ENCODE results near the gene AMBP.

Gene AMBP

DNA sequence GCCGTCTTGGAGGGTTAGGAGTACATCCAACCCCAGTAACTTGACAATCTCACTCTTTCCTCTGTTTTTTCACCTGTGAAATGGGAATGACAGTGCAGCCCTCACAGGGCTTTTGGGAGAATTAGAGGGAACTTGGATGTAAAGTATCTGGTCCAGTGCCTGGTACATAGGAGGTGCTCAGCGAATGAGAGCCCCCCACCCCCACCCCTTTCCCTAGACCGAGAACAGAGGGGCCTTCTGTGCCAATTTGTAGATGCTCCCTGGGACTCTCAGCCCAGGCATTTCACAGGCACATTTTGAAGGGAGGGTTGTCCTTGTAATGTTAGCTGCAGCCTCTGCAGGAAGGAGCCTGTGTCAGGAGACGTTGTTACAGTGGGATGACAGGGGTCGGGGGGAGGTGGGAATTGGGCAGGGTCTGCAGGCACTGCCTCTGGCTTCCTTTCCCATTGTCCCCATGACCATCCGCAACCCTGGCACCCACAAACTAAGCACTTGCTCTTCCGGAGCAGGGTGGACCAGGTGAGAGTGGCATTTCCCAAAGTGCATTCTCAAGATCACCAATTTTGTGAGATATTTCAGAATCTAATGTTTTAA lies 47.0 kb downstream of the AMBP start:
- no peak for DNase-seq (ENCODE audit: low read depth)

DNA sequence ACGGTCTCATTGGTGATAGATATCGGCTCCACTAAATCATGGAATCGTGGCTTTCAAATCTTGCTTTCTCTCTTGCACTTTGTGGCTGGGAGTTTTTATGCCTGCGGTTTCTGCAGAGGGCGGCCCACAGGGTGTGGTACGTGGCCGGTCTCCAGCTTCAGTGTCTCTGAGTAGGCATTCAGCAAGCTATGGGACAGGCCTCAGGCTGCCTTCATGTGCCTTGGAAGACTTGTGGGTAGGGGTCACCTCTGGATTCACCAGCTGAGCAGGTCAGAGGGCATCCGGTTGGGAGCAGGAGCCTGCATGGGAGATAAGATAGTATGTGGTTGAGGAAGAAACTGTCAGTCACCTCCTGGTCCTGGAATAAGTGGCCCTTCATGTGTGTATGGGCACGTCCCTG lies 47.7 kb downstream of the AMBP start:
- DNase-seq (ENCODE audit: low read depth), result no peak

DNA sequence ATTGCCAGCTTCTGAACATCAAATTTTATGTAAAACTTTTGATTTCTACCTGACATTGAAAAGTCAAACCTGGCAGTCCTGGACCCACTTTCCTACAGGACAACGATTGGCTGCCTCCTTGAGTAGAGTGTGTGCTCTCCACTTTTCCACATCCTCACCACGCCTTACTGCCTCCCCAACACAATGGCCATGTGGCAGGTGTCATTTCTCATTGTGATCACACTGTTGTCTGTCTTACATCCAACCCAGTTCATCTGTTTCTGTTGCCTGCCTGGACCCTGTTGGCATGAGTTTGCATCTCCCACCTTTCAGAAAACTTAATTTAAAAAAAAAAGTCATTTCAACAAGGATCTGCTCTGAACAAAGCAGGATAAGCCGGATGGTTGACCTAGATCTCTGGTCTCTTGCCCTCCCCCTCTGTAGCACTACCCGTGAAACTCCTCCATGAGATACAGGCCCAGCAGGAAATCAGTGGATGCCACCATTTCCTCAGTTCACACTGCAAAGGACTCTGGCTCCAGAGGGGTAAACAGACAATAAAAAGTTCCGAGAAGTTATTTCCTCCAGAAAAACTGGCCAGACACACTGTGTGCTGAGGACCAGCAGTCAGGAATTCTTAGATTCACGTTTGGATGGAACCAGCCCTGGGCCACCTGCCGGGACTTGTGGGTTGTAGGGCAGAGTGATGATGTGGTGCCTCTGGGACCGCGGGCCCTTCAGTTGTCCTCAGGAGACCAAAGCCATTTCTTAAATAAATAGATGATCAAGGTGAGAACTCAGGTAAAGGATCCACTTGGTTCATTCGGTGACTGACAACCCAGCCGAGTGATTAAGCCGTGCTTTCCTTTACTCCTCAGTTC lies 48.6 kb downstream of the AMBP start:
- no peak for DNase-seq (ENCODE audit: low read depth)

DNA sequence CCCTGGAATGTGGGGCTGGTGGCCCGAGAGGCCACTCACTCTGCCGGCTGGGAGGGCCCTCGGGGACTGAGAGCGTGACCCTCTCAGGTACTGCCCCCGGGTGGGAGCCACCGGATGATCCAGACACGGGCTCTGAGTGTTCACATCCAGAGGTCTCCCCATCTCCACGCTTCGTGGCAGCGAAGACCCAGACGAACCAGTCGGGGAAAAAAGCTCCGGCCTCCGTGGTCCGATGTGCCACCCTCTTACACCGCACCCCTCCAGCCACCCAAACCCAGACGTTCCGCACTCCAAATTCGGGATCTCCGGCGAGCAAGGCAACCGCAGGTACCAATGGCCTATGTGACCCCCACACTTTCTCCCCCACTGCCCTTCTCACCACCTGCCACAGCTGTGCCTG lies 49.5 kb downstream of the AMBP start:
- DNase-seq (ENCODE audit: low read depth), result no peak

DNA sequence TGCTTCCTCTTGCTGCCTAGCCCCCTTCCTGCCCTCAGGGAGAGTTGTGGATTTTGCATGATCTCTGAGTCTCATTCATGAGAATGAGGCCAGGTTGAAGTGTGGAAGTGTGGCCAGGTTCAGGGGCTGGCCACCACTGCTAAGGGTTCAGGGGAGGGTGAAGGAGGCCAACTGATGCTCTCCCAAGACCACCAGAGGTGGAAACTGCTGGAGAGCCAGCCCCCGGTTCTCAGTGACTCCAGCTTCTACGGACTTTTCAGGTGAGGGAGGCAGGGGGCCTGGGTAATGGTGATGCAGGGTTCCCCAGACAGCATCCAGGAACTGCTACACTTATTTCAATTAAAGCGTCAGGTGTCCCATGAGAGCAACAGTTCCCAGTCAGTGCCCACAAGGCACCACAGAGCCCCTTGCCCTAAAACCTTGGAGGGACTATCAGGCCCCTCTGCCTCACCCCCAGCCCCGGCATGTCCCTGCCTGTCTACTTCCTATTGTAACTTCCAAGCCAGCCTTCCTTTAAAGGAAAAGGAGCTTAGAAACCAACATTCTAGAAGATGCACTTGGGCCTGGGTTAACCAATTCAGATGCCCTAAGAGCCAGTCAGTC lies 50.1 kb downstream of the AMBP start:
- DNase-seq (ENCODE audit: low read depth), result no peak

DNA sequence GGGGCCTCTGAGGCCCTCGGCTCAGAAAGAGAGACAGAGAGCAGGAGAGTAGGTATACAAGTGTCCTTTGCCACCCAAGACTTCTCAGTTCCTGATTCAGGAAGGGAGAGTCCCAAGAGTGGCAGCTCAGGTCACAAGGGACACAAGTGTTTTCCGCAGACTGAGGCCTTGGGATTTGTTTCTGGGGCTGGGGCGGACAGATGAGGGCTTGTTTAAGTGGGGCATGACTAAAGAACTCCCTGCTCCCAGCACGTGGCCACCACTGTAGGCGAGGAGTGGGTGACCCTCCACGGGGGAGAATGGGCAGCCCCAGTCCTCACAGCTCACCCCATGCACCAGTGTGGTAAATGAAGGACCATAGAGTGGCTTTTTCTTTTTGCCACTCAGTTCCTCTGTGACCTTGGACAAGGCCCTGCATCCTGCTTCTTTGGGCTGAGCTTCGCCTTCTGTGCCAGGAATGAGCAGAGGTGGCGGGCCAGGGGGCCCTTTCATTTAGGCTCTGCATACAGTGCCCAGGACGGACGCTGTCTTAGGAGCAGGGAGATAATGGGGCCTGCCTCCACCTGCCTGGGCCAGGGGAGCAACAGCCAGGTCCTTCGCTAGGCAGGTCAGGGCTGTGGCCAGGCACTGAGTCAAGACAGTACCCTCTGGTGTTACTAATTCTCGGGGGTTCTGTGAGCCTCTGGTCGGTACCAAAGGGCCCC lies 50.8 kb downstream of the AMBP start:
- DNase-seq (ENCODE audit: low read depth), result no peak

DNA sequence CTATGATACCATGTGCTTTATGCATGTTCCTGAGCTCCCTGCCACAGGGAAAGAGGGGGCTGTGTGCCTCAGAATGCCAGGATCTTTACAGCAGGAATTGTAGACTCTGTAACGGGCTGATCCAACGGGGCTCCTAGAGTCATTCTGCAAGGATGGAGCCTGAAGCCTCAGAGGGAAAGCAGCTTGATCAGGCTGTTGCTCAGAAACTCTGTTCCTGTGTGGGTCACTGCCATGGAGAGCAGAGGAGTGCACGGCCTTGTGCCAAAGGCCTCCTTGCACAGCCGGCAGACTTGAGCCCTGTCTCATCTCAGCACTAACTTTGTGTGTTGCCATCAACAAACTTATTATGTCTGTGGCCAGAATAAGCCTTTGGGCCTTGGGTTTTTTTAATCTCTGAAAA lies 51.8 kb downstream of the AMBP start:
- DNase-seq (ENCODE audit: low read depth), result no peak

DNA sequence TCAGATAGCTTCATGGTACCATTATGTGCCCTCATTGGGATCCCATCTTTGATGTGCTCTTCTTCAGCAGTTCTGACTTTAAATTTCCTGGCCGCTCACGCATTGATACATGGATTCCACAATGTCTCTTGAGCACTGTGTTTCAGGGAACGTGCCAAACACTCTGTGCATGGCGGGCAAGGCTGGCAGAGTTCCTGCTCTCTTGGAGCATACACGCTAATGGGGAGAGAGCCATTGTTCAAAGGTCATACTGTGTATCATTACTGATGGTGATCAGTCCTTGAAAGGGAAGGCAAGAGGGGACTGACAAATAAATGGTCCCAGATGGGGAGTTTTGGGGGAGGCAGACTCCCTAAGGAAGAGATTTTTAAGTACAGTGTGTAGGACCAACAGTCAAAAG lies 52.3 kb downstream of the AMBP start:
- no peak for DNase-seq (ENCODE audit: low read depth)

DNA sequence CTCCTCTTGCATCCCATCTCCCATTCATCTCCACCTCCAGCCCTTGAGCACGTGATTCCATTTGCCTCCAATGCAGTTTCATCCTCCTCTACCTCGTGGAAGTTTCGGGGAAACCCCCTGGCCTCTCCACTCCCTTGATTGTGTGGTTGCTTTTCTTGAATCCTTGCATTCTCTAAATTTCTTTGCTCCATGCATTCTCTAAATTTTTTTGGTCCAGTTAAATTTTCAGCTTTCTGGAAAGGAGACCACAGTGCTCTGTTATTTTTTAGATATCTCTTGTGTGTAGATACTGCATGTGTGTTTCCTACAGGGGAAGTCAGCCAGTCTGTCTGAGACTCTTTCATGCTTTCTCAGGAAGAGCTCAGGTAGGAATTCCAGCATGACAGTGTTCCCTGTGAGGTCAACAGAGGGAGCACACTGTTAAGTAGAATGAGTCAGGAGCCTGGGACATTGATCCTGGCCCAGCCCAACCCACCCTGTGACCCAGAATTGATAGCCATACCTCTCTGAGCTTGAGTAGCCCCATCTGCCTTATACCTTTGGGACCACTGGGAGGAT lies 52.8 kb downstream of the AMBP start:
- no peak for DNase-seq (ENCODE audit: low read depth)

DNA sequence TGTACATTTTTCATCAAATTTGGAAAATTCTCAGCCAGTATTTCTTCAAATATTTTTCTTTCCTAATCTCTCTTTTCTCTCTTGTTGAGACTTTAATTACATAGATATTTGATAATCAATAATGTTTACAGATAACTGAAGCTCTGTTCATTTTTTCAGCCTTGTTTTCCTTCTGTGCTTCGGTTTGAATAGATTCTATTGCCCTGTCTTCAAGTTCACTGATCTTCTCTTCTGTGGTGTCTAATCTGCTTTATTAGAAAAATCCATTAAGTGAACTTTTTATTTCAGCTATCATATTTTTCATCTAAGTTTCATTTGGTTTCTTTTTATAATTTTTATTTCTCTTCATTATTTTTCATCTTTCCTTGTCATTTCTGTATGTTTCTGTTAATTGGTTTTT lies 54.1 kb downstream of the AMBP start:
- no peak for DNase-seq (ENCODE audit: low read depth)

DNA sequence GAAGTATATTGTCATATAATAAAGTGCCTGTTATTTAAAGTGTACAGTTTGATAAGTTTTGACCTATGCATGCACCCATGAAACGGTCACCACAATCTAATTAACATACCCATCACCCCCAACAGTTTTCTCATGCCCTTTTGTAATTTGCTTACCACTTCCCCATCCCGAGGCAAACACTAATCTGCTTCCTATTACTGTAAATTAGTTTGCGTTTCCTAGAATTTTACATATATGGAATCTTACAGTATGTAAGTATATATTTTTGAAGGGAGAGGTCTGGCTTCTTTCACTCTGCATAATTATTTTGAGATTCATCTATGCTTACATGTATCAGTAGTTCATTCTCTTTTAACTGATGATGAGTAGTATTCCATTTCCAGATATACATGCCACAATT lies 56.5 kb downstream of the AMBP start:
- DNase-seq (ENCODE audit: low read depth), result no peak

DNA sequence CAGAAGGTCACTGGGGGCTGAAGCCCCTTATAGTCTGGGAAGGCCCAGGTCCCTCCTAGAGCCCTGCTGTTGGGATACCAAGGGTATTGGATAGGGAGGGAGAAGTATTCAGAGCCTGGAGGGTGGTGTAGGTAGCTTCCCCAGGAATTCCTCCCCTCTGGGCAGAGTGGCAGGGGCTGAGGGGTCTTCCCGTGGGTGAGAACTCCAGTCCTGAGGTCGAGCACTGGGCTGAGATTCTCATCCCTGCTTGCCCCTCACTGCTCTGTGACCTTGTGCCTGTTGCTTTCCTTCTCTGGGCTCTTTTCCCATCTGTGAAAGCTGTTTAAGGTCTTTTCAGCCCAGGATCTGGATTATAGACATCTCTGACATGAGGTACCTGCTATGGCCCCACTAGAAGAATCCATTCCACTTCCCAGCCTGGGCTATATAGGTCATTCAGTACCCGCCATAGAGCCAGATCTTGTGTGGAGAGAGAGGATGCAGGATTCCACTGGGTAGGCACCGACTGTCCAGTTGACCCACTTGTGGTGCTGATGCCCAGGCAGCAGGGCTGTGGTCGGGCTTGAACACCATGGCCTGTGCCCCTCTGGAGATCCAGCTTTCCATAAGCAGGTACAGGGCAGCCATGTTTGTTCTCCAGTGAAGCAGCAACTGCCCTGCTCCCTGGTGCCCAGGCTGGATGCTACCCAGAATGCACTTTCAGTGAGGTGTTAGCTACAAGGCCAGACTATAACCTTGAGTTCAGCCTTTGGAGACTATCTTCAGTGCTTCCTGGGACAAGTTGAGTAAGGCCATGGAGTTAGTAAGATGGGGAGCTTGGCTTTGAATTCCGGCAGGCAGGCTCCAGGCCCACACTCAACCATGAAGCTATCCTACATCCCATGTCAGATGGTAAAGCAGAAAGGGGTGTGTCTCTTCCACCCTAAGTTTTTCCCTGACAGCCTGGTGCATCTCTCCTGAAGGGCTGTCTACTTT lies 60.1 kb downstream of the AMBP start:
- DNase-seq (ENCODE audit: low read depth), result no peak

DNA sequence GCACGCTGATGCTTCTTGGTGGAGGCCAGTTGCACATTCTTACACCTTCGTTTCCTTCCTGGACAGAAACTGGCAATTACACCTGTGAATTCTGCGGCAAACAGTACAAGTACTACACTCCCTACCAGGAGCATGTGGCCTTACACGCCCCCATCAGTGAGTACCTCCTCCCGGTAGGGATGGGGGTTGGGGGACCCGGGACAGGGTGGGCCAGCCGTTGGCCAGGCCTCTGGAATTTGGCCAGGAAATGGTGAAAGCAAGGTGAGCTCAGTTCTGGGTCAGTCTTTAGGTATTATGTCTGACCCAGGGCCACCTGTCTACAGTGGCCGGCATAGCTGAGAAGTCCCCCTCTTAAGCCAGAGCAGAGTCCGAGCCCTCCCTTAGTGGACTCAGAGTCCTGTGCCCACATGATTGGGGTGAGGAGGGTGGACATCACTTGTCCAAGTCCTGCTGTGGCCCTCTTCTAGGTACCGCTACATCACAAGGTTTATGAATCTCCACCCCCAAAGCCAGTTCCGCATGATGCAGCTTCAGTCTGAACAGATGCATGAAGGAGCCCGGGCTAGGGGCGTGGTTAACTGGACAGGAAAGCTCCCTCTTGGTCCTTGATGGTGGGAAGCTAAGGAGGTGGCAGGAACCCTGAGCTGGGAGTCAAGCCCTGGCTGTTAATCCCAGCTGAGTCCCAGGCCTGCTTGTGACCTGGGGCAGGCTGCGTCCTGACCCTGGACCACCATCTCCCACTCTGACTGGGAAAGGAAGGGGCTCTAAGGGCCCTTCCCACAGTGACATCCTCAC lies 61.3 kb downstream of the AMBP start:
- no peak for DNase-seq (ENCODE audit: low read depth)

DNA sequence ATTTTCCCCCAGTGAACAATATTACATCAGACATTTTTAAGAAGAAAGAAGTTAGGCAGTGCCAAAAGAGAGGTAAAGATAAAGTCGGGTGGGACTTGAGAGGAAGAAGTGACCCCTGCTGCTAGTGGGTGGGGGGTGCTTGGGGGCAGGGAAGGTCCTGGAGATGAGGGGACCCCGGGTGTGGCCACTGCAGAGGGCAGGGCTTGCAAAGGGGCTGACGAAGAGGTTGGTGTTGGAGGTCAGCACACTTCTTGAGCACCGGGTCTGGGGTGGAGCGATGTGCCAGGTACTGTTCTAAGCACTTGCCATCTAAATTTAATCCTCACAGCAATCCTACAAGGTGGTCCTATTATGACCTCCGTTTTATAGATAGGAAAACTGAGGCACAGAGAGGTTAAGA lies 62.0 kb downstream of the AMBP start:
- DNase-seq (ENCODE audit: low read depth), result no peak

DNA sequence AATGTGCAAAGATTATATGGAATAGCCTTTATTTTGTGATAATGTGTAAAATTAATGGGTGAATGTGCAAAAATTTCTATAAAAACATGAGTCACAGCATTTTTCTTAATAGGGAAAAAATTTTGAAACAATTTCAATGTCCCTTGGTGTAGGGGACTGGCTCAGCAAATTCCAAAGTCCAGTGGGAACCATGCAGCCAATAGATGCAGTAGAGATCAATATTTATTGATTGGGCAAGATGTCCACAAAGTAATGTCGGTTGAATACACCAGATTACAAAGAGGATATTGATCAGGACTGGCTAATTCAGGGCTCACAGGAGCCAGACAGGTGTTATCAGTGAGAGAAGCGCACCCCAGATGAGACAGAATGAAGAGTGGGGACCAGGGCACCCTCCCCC lies 62.5 kb downstream of the AMBP start:
- DNase-seq (ENCODE audit: low read depth), result no peak

DNA sequence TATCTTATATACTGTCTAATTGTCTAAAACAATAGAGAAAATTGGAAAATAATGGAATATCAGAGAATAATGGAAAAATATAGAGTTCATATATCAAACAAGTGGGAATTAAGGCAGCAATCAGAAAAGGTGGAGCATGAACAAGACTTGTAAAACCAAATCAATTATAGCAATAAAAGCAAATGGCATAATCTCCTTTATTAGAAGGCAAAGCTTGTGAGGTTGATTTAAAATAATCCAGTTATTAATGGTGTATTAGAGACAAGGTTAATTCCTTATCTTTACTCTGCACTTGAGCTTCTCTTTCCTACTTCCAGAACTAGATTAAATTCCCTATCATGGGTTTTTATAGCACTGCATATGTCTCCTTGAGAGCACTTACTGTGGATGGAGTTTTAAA lies 64.1 kb downstream of the AMBP start:
- no peak for DNase-seq (ENCODE audit: low read depth)

DNA sequence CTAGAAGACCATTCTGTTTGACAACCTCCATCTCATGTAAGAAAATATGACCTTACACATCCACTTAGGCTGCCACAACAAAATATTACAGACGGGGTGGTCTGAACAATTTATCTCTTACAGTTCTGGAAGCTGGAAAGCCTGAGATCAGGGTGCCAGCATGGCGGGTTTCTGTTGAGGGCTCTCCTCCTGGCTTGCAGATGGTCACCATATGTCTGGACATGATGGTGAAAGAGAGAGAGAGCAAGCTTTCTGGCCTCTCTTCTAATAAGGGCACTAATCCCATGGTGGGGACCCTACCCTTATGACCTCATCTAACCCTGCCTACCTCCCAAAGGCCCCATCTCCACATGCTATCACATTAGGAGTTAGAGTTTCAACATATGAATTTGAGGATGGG lies 66.0 kb downstream of the AMBP start:
- no peak for DNase-seq (ENCODE audit: low read depth)

DNA sequence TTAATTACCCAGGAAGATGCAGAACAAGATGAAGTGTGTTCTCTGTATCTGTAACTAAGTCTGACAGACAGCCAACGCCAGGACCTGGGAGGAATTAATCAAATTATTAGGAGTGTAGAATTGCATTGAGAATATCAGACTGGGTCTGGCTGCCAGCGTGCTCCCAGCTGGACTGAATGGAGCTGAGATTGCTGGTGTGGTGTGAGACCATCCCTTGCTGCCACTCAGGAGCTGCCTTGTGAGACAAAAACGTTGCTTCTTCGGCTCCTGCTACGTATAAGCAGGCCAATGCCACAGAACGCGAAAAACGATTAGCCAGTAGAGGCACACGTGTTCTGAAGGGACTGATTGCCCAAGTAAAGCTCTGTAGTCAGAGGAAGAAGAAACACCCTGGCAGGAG lies 66.8 kb downstream of the AMBP start:
- no peak for DNase-seq (ENCODE audit: low read depth)

Measured in T follicular helper cell (primary cell).